NCI-H748 treated with DMSO at 0.1 percent for 48 hours (cell line): ENCODE data around the gene PKP1.

Experiments used
- DNase-seq: peaks from one replicate; lab custom pipeline; 2025; lab: John Stamatoyannopoulos, UW

The PKP1 gene

GRCh38 chr1:201281573-201281972 lies 1.7 kb upstream of the PKP1 start:
- no peak for DNase-seq

GRCh38 chr1:201282216-201282615 lies 1.1 kb upstream of the PKP1 start:
- no peak for DNase-seq

GRCh38 chr1:201283836-201284553 lies 689 bp downstream of the PKP1 start:
- no peak for DNase-seq

GRCh38 chr1:201284636-201285035 lies 1.3 kb downstream of the PKP1 start:
- no peak for DNase-seq

- DNase-seq: no peak
Observed at GRCh38 chr1:201285846-201286245, 2.5 kb downstream of the PKP1 start.

- DNase-seq: no peak
Observed at GRCh38 chr1:201286445-201286844, 3.1 kb downstream of the PKP1 start.

- DNase-seq: no peak
Observed at GRCh38 chr1:201288007-201288406, 4.7 kb downstream of the PKP1 start.

GRCh38 chr1:201288765-201289164 lies 5.5 kb downstream of the PKP1 start:
- no peak for DNase-seq

GRCh38 chr1:201290551-201290950 lies 7.2 kb downstream of the PKP1 start:
- no peak for DNase-seq

GRCh38 chr1:201291916-201292315 lies 8.6 kb downstream of the PKP1 start:
- no peak for DNase-seq

GRCh38 chr1:201294876-201295275 lies 11.6 kb downstream of the PKP1 start:
- DNase-seq: no peak

GRCh38 chr1:201295346-201295745 lies 12.0 kb downstream of the PKP1 start:
- DNase-seq: no peak

- DNase-seq: no peak
Observed at GRCh38 chr1:201295861-201296260, 12.6 kb downstream of the PKP1 start.

GRCh38 chr1:201296352-201296751 lies 13.0 kb downstream of the PKP1 start:
- DNase-seq: no peak

- DNase-seq: no peak
Observed at GRCh38 chr1:201298396-201299381, 15.4 kb downstream of the PKP1 start.

- no peak for DNase-seq
Observed at GRCh38 chr1:201299968-201300367, 16.7 kb downstream of the PKP1 start.

GRCh38 chr1:201300641-201301040 lies 17.3 kb downstream of the PKP1 start:
- no peak for DNase-seq

- DNase-seq: no peak
Observed at GRCh38 chr1:201302163-201303152, 19.2 kb downstream of the PKP1 start.

GRCh38 chr1:201304126-201304525 lies 20.8 kb downstream of the PKP1 start:
- DNase-seq: no peak

- DNase-seq: no peak
Observed at GRCh38 chr1:201305815-201306214, 22.5 kb downstream of the PKP1 start.

GRCh38 chr1:201307231-201307630 lies 23.9 kb downstream of the PKP1 start:
- DNase-seq: no peak
